K562 (cell line): ENCODE results near the gene WIPF2. TPM values are rescaled to one million over a fixed set of nuclear protein-coding genes. Genes with fewer than 3 reads are reported as not detected.

ENCODE experiments used
- ATAC-seq: fragments of 200-7000 bp; cut with Tn5 transposase; 3 replicates; pipeline ENCODE4 v1.9.1; 2020; ENCODE audit warnings: moderate library complexity
- BruUV-seq: library from RNA; stranded (reverse); fragments of 400-500 nt; replicated peaks from 2 replicates; lab custom pipeline; 2021; lab: Mats Ljungman, UMichigan
- CTCF ChIA-PET: fragments of 300-600 bp; formaldehyde crosslinking; extraction: SDS; loops from one replicate; lab custom pipeline; 2021; ENCODE audit warnings: low intra/inter-chr PET ratio; lab: Yijun Ruan, JAX
- POLR2A ChIA-PET: fragments of 300-600, 350-650 bp; sonication (Branson Sonifier 250); formaldehyde crosslinking; extraction: SDS; loops from one replicate; lab custom pipeline; 2021; ENCODE audit warnings: antibody characterized with exemption, inconsistent platforms; lab: Yijun Ruan, JAX
- DNase-seq, 4 experiments: peaks; one replicate each; pipeline versions ENCODE4 v3.0.0 to v3.0.0-alpha.2; 2011 to 2018; ENCODE audit warnings: low spot score in 3 of 4, mixed read lengths in 3 of 4; ENCODE audit errors: extremely low read depth in 1 of 4
- FAIRE-seq: peaks from 2 replicates; lab custom pipeline; 2011; peaks lifted over from hg19 to GRCh38; lab: Jason Lieb, UNC
- H2AFZ ChIP-seq: 2 replicates; pipeline ENCODE4 v1.6.0; 2011; ENCODE audit warnings: low read depth, low read length, control low read depth, inconsistent platforms
- H3K27ac ChIP-seq: fragments of 200-600 bp; 3 replicates; pipeline ENCODE4 v1.8.0; 2011; ENCODE audit warnings: low read depth, mild to moderate bottlenecking, control low read depth, inconsistent platforms, low read length, moderate library complexity, mixed read lengths; ENCODE audit errors: extremely low read depth
- H3K27me3 ChIP-seq, 2 experiments: fragments of 300-600 bp in 1 of 2; 2 replicates in 1 of 2; 3 replicates in 1 of 2; pipeline versions ENCODE4 v1.6.0 to v1.8.0; 2011; ENCODE audit warnings: inconsistent platforms in 2 of 2, low read length in 2 of 2, mild to moderate bottlenecking in 1 of 2, mixed read lengths in 1 of 2, moderate library complexity in 1 of 2; ENCODE audit not compliant: control insufficient read depth in 2 of 2, insufficient read depth in 2 of 2
- H3K36me3 ChIP-seq: fragments of 300-600 bp; 3 replicates; pipeline ENCODE4 v1.8.0; 2011; ENCODE audit warnings: mild to moderate bottlenecking, low read length, inconsistent platforms; ENCODE audit not compliant: control insufficient read depth, insufficient read depth
- H3K4me1 ChIP-seq, 2 experiments: fragments of 200-600 bp in 1 of 2; replicated peaks in 1 of 2; 2 replicates in 1 of 2; 3 replicates in 1 of 2; pipeline versions ENCODE4 v1.5.1 to v1.8.0; 2011; ENCODE audit warnings: inconsistent platforms in 2 of 2, low read length in 2 of 2, mild to moderate bottlenecking in 1 of 2, mixed read lengths in 1 of 2, moderate library complexity in 1 of 2; ENCODE audit not compliant: control insufficient read depth in 2 of 2, insufficient read depth in 2 of 2
- H3K4me2 ChIP-seq: 2 replicates; pipeline ENCODE4 v1.6.1; 2011; ENCODE audit warnings: low read length, control low read depth, inconsistent platforms, mixed read lengths; ENCODE audit not compliant: insufficient read depth
- H3K4me3 ChIP-seq: fragments of 200-600 bp; sonication (generic), shearing (Covaris generic); 2 replicates; pipeline ENCODE4 v1.5.1; 2016; ENCODE audit warnings: control low read depth, inconsistent platforms
- H3K79me2 ChIP-seq: fragments of 200-600 bp; 3 replicates; pipeline ENCODE4 v1.8.0; 2011; ENCODE audit warnings: low read length, inconsistent platforms; ENCODE audit not compliant: control insufficient read depth, insufficient read depth
- H3K9ac ChIP-seq, 2 experiments: 2 replicates each; pipeline versions ENCODE4 v1.6.0 to v1.6.1; 2011; ENCODE audit warnings: low read depth in 2 of 2, low read length in 2 of 2, control low read depth in 1 of 2, inconsistent platforms in 1 of 2, mild to moderate bottlenecking in 1 of 2, mixed read lengths in 1 of 2; ENCODE audit not compliant: insufficient read depth in 1 of 2
- H3K9me1 ChIP-seq: one replicate; pipeline ENCODE4 v1.6.0; 2011; ENCODE audit warnings: inconsistent platforms, mild to moderate bottlenecking, low read length, moderate library complexity; ENCODE audit not compliant: control insufficient read depth, insufficient read depth
- H3K9me3 ChIP-seq: replicated peaks from 2 replicates; pipeline ENCODE4 v1.5.1; 2011; ENCODE audit warnings: low read depth, low read length, inconsistent platforms; ENCODE audit not compliant: control insufficient read depth, insufficient read depth
- H4K20me1 ChIP-seq: replicated peaks from 2 replicates; pipeline ENCODE4 v1.6.1; 2011; ENCODE audit warnings: low read length, inconsistent platforms, mixed read lengths; ENCODE audit not compliant: control insufficient read depth, insufficient read depth
- C11orf30 ChIP-seq: fragments of 450-650 bp; IDR thresholded peaks from 2 replicates; pipeline ENCODE4 v1.6.1; 2016; ENCODE audit warnings: low read depth, mild to moderate bottlenecking
- CAMTA2 ChIP-seq: fragments of 250-450 bp; sonication (Bioruptor Pico); conservative IDR thresholded peaks from 2 replicates; pipeline ENCODE4 v1.5.1; 2022
- ETV5 ChIP-seq: sonication (generic); formaldehyde crosslinking; IDR thresholded peaks from 2 replicates; pipeline ENCODE4 v1.4.0; 2020; ENCODE audit warnings: low read depth, mild to moderate bottlenecking, missing genetic modification reagents
- GTF2F1 ChIP-seq: IDR thresholded peaks from 2 replicates; pipeline ENCODE4 v1.6.1; 2011; ENCODE audit warnings: low read depth, low read length, improper control_type of control experiment
- MAX ChIP-seq: sonication (generic); formaldehyde crosslinking; IDR thresholded peaks from 2 replicates; pipeline ENCODE4 v1.9.0; 2022; ENCODE audit warnings: mild to moderate bottlenecking, missing genetic modification reagents
- MCM2 ChIP-seq: fragments of 450-650 bp; IDR thresholded peaks from 2 replicates; pipeline ENCODE4 v1.6.1; 2017; ENCODE audit warnings: low read depth, mild to moderate bottlenecking
- MITF ChIP-seq: IDR thresholded peaks from 2 replicates; pipeline ENCODE4 v1.6.1; 2014; ENCODE audit warnings: antibody characterized with exemption
- PTRF ChIP-seq: fragments of 450-650 bp; IDR thresholded peaks from 2 replicates; pipeline ENCODE4 v1.6.1; 2016; ENCODE audit warnings: mild to moderate bottlenecking, missing genetic modification characterization, missing compliant biosample characterization
- PTTG1 ChIP-seq: fragments of 450-650 bp; IDR thresholded peaks from 2 replicates; pipeline ENCODE4 v1.6.1; 2016; ENCODE audit warnings: low read depth, mild to moderate bottlenecking, missing genetic modification characterization, missing compliant biosample characterization
- RBFOX2 ChIP-seq: fragments of 200-400 bp; formaldehyde crosslinking; IDR thresholded peaks from 2 replicates; pipeline ENCODE4 v1.6.1; 2017; ENCODE audit warnings: low read depth, mild to moderate bottlenecking, low read length, moderate library complexity
- ZC3H4 ChIP-seq: sonication (generic); formaldehyde crosslinking; IDR thresholded peaks from 2 replicates; pipeline ENCODE4 v1.9.0; 2021; ENCODE audit warnings: missing genetic modification reagents, borderline replicate concordance
- ZFP36 ChIP-seq: fragments of 150-350 bp; IDR thresholded peaks from 2 replicates; pipeline ENCODE4 v1.6.1; 2018; ENCODE audit warnings: low read length, low read depth; ENCODE audit not compliant: partially characterized antibody
- ZNF589 ChIP-seq: fragments of 200-800 bp; sonication (Bioruptor generic); IDR thresholded peaks from 2 replicates; pipeline ENCODE4 v1.6.1; 2016; ENCODE audit warnings: low read depth, missing genetic modification characterization, missing compliant biosample characterization
- ZSCAN29 ChIP-seq: fragments of 450-650 bp; IDR thresholded peaks from 2 replicates; pipeline ENCODE4 v1.6.1; 2017
- WGBS: fragments of 100-300 bp; shearing (Covaris generic); methylation state at CpG from one replicate; pipeline ENCODE4 v1.1.6; 2016; ENCODE audit warnings: low coverage, mixed read lengths; ENCODE audit not compliant: insufficient coverage; ENCODE audit errors: missing lambda C conversion rate; 5-methylcytosine and 5-hydroxymethylcytosine counted together
- in situ Hi-C: fragments of 300-500 bp; cut with MboI; formaldehyde crosslinking; loops from 4 replicates; pipeline ENCODE4 v1.15.0; 2018; ENCODE audit warnings: inconsistent platforms, mixed read lengths
- intact Hi-C: fragments of 100-400 bp; cut with micrococcal nuclease; formaldehyde crosslinking; loops from 2 replicates; pipeline ENCODE4 v1.14.2; 2022
- polyA plus RNA-seq, 8 experiments: library from polyadenylated mRNA; depleted of rRNA in 4 of 8; stranded (reverse) in 5 of 8; unstranded in 3 of 8; fragments of >200 nt; fragmentation: Nextera tagmentation in 2 of 8; fragmentation: Illumina TruSeq in 1 of 8; extraction: Ambion mirVana in 2 of 8; extraction: Trizol in 1 of 8; gene quantifications; 2 replicates each; pipeline versions ENCODE4 v1.2.1 to v1.2.3, GENCODE V29; 2011 to 2014; ENCODE audit warnings: inconsistent platforms in 1 of 8, missing spikeins in 1 of 8
- total RNA-seq, 7 experiments: library from RNA; depleted of rRNA in 6 of 7; stranded (reverse); fragments of >200 nt in 6 of 7; fragmentation: Illumina TruSeq in 2 of 7; extraction: Trizol in 2 of 7; gene quantifications; 2 replicates each; pipeline versions ENCODE4 v1.2.1 to v1.2.3, GENCODE V29; 2011 to 2021; ENCODE audit warnings: low replicate concordance in 1 of 7
- TF ChIP-seq, protein P1 (sequence below): fragments of 450-650 bp; IDR thresholded peaks from 2 replicates; pipeline ENCODE4 v1.6.1; 2016; ENCODE audit warnings: borderline replicate concordance
- TF ChIP-seq, protein P2 (sequence below): fragments of 450-650 bp; formaldehyde crosslinking; IDR thresholded peaks from 2 replicates; pipeline ENCODE4 v1.4.0; 2020; ENCODE audit warnings: mild to moderate bottlenecking, mixed read lengths

The WIPF2 gene
- total and polyA plus RNA-seq, 9 of the 15 experiments (the other 6 are each of a cell fraction or from before 2014, with no cell fraction given) = 3.6 to 15.0 (median 5.3) TPM

GRCh38 chr17:40317880-40318829 is 99.1 kb downstream of the WIPF2 start:
- under 1% methylated on average over 52 of the region's 70 CpGs for WGBS
- DNase-seq (peak; percentile 97 to 100 (median 99)), ATAC-seq (peak; percentile 97), FAIRE-seq (peak; percentile 98)
- Histone ChIP-seq H3K9me1 (peaks cover 6% of the 10 kb centered on the region), H3K27me3 (no peaks in the 10 kb centered on the region), H3K9me3 (no peaks in the 10 kb centered on the region), H3K79me2 (peaks cover 51% of the 10 kb centered on the region), H3K4me2 (peak overlapping the region; percentile 96), H3K9ac (peak overlapping the region; percentile 79 to 96), H3K4me3 (peak overlapping the region; percentile 79), H3K36me3 (no peaks in the 10 kb centered on the region), H2AFZ (peak overlapping the region; percentile 92), H3K4me1 (peaks cover 59 to 81% of the 10 kb centered on the region in 2 experiments), H3K27ac (peak overlapping the region; percentile 77), H4K20me1 (peaks cover 3% of the 10 kb centered on the region; the same call in 1 of the 2 replicates)
- CTCF ChIA-PET = interaction anchor here (0.6 kb wide), 1 partner anchor 314 kb away, joined by 3 read pairs; no protein-coding TSS in a partner anchor
- BruUV-seq = no TSS peak
- intact Hi-C loops (no loop called here), in situ Hi-C loops (no loop called here)
- POLR2A ChIA-PET = interaction anchor here (0.6 to 1.5 kb wide), 6 partner anchors 9 to 29 kb away, joined by 3 to 17 read pairs (median 4); no protein-coding TSS in a partner anchor
- TF ChIP-seq ZFP36 (no peak), ZSCAN29 (no peak), ZNF589 (CRISPR knock-in tag) (no peak), MCM2 (no peak), RBFOX2 (peak; percentile 88), ETV5 (CRISPR knock-in tag) (no peak), PTRF (no peak), GTF2F1 (no peak), CAMTA2 (no peak), MAX (CRISPR knock-in tag) (peak; percentile 70), MITF (peak; percentile 69), PTTG1 (tag) (no peak), ZC3H4 (CRISPR knock-in tag) (no peak), C11orf30 (no peak)
- TF ChIP-seq, protein P1, sequence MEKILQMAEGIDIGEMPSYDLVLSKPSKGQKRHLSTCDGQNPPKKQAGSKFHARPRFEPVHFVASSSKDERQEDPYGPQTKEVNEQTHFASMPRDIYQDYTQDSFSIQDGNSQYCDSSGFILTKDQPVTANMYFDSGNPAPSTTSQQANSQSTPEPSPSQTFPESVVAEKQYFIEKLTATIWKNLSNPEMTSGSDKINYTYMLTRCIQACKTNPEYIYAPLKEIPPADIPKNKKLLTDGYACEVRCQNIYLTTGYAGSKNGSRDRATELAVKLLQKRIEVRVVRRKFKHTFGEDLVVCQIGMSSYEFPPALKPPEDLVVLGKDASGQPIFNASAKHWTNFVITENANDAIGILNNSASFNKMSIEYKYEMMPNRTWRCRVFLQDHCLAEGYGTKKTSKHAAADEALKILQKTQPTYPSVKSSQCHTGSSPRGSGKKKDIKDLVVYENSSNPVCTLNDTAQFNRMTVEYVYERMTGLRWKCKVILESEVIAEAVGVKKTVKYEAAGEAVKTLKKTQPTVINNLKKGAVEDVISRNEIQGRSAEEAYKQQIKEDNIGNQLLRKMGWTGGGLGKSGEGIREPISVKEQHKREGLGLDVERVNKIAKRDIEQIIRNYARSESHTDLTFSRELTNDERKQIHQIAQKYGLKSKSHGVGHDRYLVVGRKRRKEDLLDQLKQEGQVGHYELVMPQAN = peak; percentile 87
- TF ChIP-seq, protein P2, sequence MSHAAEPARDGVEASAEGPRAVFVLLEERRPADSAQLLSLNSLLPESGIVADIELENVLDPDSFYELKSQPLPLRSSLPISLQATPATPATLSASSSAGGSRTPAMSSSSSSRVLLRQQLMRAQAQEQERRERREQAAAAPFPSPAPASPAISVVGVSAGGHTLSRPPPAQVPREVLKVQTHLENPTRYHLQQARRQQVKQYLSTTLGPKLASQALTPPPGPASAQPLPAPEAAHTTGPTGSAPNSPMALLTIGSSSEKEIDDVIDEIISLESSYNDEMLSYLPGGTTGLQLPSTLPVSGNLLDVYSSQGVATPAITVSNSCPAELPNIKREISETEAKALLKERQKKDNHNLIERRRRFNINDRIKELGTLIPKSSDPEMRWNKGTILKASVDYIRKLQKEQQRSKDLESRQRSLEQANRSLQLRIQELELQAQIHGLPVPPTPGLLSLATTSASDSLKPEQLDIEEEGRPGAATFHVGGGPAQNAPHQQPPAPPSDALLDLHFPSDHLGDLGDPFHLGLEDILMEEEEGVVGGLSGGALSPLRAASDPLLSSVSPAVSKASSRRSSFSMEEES (CRISPR knock-in tag) = peak; percentile 83
